Naive thymus-derived CD4-positive, alpha-beta T cell (primary cell): ENCODE results near the gene RNF133. TPM values are rescaled to one million over a fixed set of nuclear protein-coding genes. Genes with fewer than 3 reads are reported as not detected.
"Not testable (repeated sequence)": the region's sequence is repeated elsewhere in the genome, so short reads cannot be mapped to it uniquely, and the experiment has no call there.

ENCODE experiments used
- ATAC-seq: fragments of 150-1000 bp; cut with Tn5 transposase; 2 replicates; pipeline ENCODE4 v1.10.0; 2021; ENCODE audit warnings: mild to moderate bottlenecking, moderate library complexity
- CTCF ChIA-PET: fragments of 350-600 bp; sonication (Branson Sonifier 250); formaldehyde crosslinking; loops from one replicate; lab custom pipeline; 2021; ENCODE audit warnings: antibody characterized with exemption; lab: Charles Lee
- POLR2A ChIA-PET: fragments of 350-600 bp; sonication (Branson Sonifier 250); formaldehyde crosslinking; loops from one replicate; lab custom pipeline; 2021; ENCODE audit warnings: antibody characterized with exemption, inconsistent platforms; lab: Charles Lee
- DNase-seq, 9 donors: peaks; one replicate each; pipeline versions ENCODE4 v3.0.0 to v3.0.0-alpha.2; 2020 to 2022; ENCODE audit warnings: mixed read lengths in 1 of 9
- H3K27ac ChIP-seq: one replicate; pipeline ENCODE4 v1.7.0; 2013; ENCODE audit warnings: mild to moderate bottlenecking, low read depth, low read length, moderate library complexity
- H3K27me3 ChIP-seq, 2 donors: one replicate each; pipeline ENCODE4 v1.7.0; 2013; ENCODE audit warnings: low read length in 2 of 2, mild to moderate bottlenecking in 2 of 2, moderate library complexity in 2 of 2; ENCODE audit not compliant: control insufficient read depth in 2 of 2, insufficient read depth in 2 of 2
- H3K36me3 ChIP-seq, 3 experiments: 1 replicate in 2 of 3; 2 replicates in 1 of 3; pipeline ENCODE4 v1.7.0; 2013; ENCODE audit warnings: low read length in 3 of 3, mild to moderate bottlenecking in 3 of 3, moderate library complexity in 1 of 3; ENCODE audit not compliant: insufficient read depth in 3 of 3, control insufficient read depth in 2 of 3
- H3K4me1 ChIP-seq, 2 donors: one replicate each; pipeline ENCODE4 v1.7.0; 2013; ENCODE audit warnings: low read length in 2 of 2, mild to moderate bottlenecking in 2 of 2, moderate library complexity in 1 of 2; ENCODE audit not compliant: control insufficient read depth in 2 of 2, insufficient read depth in 2 of 2
- H3K4me3 ChIP-seq: 2 replicates; pipeline ENCODE4 v1.7.0; 2013; ENCODE audit warnings: mild to moderate bottlenecking, low read length
- H3K9me3 ChIP-seq, 3 experiments: 1 replicate in 2 of 3; 2 replicates in 1 of 3; pipeline ENCODE4 v1.7.0; 2013; ENCODE audit warnings: low read length in 3 of 3; ENCODE audit not compliant: control insufficient read depth in 2 of 3
- H3K27ac Mint-ChIP-seq, 9 donors: one replicate each; pipeline ENCODE4 v1.8.0; 2020 to 2022; ENCODE audit warnings: mixed read lengths in 9 of 9, mild to moderate bottlenecking in 8 of 9, moderate library complexity in 5 of 9, inconsistent platforms in 2 of 9
- H3K27me3 Mint-ChIP-seq, 5 donors: one replicate each; pipeline ENCODE4 v1.8.0; 2021 to 2022; ENCODE audit warnings: mixed read lengths in 5 of 5, mild to moderate bottlenecking in 1 of 5
- H3K36me3 Mint-ChIP-seq, 5 donors: one replicate each; pipeline ENCODE4 v1.8.0; 2020 to 2022; ENCODE audit warnings: mixed read lengths in 5 of 5, mild to moderate bottlenecking in 3 of 5, inconsistent platforms in 1 of 5
- H3K4me1 Mint-ChIP-seq, 7 donors: one replicate each; pipeline ENCODE4 v1.8.0; 2020 to 2022; ENCODE audit warnings: mixed read lengths in 7 of 7, mild to moderate bottlenecking in 3 of 7, inconsistent platforms in 1 of 7
- H3K4me3 Mint-ChIP-seq, 10 donors: one replicate each; pipeline ENCODE4 v1.8.0; 2020 to 2022; ENCODE audit warnings: mild to moderate bottlenecking in 10 of 10, mixed read lengths in 10 of 10, moderate library complexity in 6 of 10, inconsistent platforms in 2 of 10
- H3K9me3 Mint-ChIP-seq, 11 donors: one replicate each; pipeline ENCODE4 v1.8.0; 2020 to 2022; ENCODE audit warnings: mixed read lengths in 11 of 11, mild to moderate bottlenecking in 4 of 11, inconsistent platforms in 1 of 11, moderate library complexity in 1 of 11
- intact Hi-C, 2 donors: fragments of 100-400 bp; cut with micrococcal nuclease; formaldehyde crosslinking; loops; one replicate each; pipeline ENCODE4 v1.15.1; 2023
- polyA plus RNA-seq, 2 donors: library from polyadenylated mRNA; unstranded; fragments of 300-500 nt; fragmentation: Illumina TruSeq; gene quantifications; one replicate each; pipeline ENCODE4 v1.2.3, GENCODE V29; 2021
- total RNA-seq, 6 experiments: library from RNA in 5 of 6; stranded (reverse) in 5 of 6; gene quantifications; 1 replicate in 5 of 6; 2 replicates in 1 of 6; pipeline ENCODE4 v1.2.3 and lab custom pipeline; 2021 to 2026

The RNF133 gene
- total and polyA plus RNA-seq, 7 experiments from 2014 or later, result not detected

DNA sequence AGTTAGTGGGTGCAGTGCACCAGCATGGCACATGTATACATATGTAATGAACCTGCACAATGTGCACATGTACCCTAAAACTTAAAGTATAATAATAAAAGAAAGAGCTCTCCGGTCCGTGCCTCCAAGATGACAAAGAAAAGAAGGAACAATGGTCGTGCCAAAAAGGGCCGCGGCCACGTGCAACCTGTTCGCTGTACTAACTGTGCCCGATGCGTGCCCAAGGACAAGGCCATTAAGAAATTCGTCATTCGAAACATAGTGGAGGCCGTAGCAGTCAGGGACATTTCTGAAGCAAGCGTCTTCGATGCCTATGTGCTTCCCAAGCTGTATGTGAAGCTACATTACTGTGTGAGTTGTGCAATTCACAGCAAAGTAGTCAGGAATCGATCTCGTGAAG, 17.7 kb downstream of the RNF133 start:
- H3K9me3 ChIP-seq, H3K27me3 ChIP-seq, DNase-seq, H3K27ac Mint-ChIP-seq, H3K4me3 ChIP-seq, ATAC-seq, intact Hi-C loops, H3K27ac ChIP-seq, H3K36me3 Mint-ChIP-seq, H3K4me3 Mint-ChIP-seq, H3K36me3 ChIP-seq, H3K27me3 Mint-ChIP-seq, CTCF ChIA-PET, POLR2A ChIA-PET, H3K4me1 ChIP-seq, H3K4me1 Mint-ChIP-seq: not testable (repeated sequence)
- H3K9me3 Mint-ChIP-seq, result peaks cover 0 to 21% (median 9%) of the 10 kb centered on the region in 11 donors

DNA sequence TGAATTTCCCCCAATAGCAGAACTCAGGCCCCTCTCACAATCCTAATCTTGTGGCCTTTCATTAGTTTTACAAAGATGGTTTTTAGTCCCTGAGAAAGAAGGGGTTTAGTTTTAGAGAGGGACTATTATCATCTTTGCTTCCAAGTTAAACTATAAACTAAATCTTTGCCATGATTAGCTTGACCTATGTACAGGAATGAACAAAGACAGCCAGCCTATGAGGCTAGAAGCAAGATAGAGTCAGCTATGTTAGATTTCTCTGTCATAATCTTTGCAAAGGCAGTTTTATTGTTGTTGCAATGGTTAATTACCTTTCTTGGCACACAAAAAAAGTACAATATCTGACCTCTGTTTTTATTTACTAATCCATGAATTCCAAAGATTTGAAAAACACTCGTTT, 19.1 kb downstream of the RNF133 start:
- H3K9me3 ChIP-seq, result no peaks in the 10 kb centered on the region
- H3K9me3 Mint-ChIP-seq, result peaks cover 0 to 18% (median 9%) of the 10 kb centered on the region in 11 donors
- H3K27me3 Mint-ChIP-seq, result no peaks in the 10 kb centered on the region
- no peak overlapping the region for H3K4me3 ChIP-seq
- H3K36me3 Mint-ChIP-seq, result no peaks in the 10 kb centered on the region
- H3K27me3 ChIP-seq, result no peaks in the 10 kb centered on the region
- no peaks in the 10 kb centered on the region for H3K4me1 ChIP-seq
- no peak overlapping the region for H3K27ac ChIP-seq
- H3K27ac Mint-ChIP-seq, result no peak overlapping the region
- no peaks in the 10 kb centered on the region for H3K4me1 Mint-ChIP-seq
- DNase-seq (no peak), ATAC-seq (no peak)
- no peaks in the 10 kb centered on the region for H3K36me3 ChIP-seq
- intact Hi-C loops, result no loop called here
- CTCF ChIA-PET, result no interaction called here
- POLR2A ChIA-PET, result no interaction called here
- no peak overlapping the region for H3K4me3 Mint-ChIP-seq

DNA sequence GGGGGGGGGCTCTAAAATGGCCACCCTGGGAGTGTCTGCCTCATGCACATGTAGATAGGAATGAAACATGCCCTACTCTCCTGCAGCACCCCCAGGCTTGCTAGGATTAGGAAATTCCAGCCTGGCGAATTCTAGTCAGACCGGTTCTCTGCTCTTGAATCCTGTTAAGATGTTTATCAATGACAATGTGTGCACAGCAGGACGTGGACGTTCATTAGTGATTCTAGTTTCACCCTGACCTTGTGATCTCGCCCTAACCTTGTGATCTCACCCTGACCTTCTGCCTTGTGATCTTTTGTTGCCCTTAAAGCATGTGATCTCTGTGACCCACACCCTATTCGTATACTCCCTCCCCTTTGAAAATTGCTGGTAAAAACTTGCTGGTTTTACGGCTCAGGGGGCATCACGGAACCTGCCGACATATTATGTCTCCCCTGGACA, 19.6 kb downstream of the RNF133 start:
- intact Hi-C loops, H3K4me1 Mint-ChIP-seq, CTCF ChIA-PET: not testable (repeated sequence)

DNA sequence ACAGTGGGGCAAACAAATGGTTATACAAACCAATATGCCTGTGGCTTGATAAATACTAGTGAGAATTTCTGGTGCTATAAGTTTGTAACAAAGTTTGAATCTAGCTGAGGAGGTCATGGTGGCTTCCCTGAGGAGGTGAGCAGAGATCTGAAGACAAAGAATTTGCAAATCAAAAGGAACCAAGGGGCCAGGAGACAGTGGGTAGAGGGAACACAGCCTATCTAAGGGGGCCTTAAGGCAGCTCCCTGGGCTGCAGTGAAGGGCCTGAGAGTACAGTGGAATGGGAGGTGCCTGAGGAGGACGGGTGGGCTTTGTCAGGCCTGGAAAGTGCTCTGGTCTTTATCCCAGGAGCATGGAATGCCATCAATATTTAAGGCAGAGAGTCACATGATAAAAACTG, 21.8 kb downstream of the RNF133 start:
- POLR2A ChIA-PET, result no interaction called here
- DNase-seq (no peak), ATAC-seq (no peak)
- Histone ChIP-seq H3K36me3 (no peaks in the 10 kb centered on the region), H3K27ac (no peak overlapping the region), H3K27me3 (no peaks in the 10 kb centered on the region), H3K4me3 (no peak overlapping the region), H3K9me3 (no peaks in the 10 kb centered on the region), H3K4me1 (no peaks in the 10 kb centered on the region)
- Mint-ChIP-seq H3K27me3 (no peaks in the 10 kb centered on the region), H3K4me3 (no peak overlapping the region), H3K36me3 (no peaks in the 10 kb centered on the region), H3K27ac (no peak overlapping the region), H3K9me3 (peaks cover 2 to 18% (median 6%) of the 10 kb centered on the region in 11 donors), H3K4me1 (no peaks in the 10 kb centered on the region)
- CTCF ChIA-PET, result interaction anchor here (1.0 kb wide), 1 partner anchor 9 kb away, joined by 3 read pairs; no protein-coding TSS in a partner anchor
- intact Hi-C loops, result no loop called here

More for the DNA sequence above, 19.6 kb downstream of the RNF133 start:
- ATAC-seq, H3K9me3 ChIP-seq, H3K36me3 Mint-ChIP-seq, H3K27me3 ChIP-seq, DNase-seq, H3K36me3 ChIP-seq, H3K27ac Mint-ChIP-seq, H3K4me3 ChIP-seq, H3K27ac ChIP-seq, H3K27me3 Mint-ChIP-seq, H3K4me1 ChIP-seq, H3K4me3 Mint-ChIP-seq, POLR2A ChIA-PET: not testable (repeated sequence)
- H3K9me3 Mint-ChIP-seq, result peaks cover 0 to 18% (median 10%) of the 10 kb centered on the region in 11 donors

DNA sequence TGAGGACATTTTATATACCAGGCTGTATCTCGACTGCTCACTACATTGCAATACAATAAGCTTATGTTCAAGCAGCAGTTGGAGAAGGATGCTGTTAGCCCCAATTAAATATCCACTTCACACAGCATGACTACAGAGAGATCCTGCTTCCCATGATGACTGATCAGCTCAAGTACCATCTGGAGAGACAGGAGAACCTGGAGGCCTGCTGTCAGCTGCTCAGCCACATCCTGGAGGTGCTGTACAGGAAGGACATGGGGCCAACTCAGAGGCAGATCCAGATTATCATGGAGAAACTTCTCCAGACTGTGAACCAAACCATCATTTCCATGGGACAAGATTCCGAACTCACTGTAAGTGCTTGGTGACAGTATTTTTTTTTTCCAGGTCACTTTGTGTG, 22.5 kb downstream of the RNF133 start:
- Mint-ChIP-seq H3K4me1 (no peaks in the 10 kb centered on the region), H3K4me3 (no peak overlapping the region), H3K9me3 (peaks cover 2 to 18% (median 6%) of the 10 kb centered on the region in 11 donors), H3K27ac (no peak overlapping the region), H3K36me3 (no peaks in the 10 kb centered on the region), H3K27me3 (no peaks in the 10 kb centered on the region)
- Histone ChIP-seq H3K27me3 (no peaks in the 10 kb centered on the region), H3K36me3 (no peaks in the 10 kb centered on the region), H3K27ac (no peak overlapping the region), H3K9me3 (no peaks in the 10 kb centered on the region), H3K4me3 (no peak overlapping the region), H3K4me1 (no peaks in the 10 kb centered on the region)
- intact Hi-C loops, result no loop called here
- ATAC-seq (no peak), DNase-seq (no peak)
- POLR2A ChIA-PET, result no interaction called here
- CTCF ChIA-PET, result interaction anchor here (1.0 kb wide), 1 partner anchor 9 kb away, joined by 3 read pairs; no protein-coding TSS in a partner anchor

DNA sequence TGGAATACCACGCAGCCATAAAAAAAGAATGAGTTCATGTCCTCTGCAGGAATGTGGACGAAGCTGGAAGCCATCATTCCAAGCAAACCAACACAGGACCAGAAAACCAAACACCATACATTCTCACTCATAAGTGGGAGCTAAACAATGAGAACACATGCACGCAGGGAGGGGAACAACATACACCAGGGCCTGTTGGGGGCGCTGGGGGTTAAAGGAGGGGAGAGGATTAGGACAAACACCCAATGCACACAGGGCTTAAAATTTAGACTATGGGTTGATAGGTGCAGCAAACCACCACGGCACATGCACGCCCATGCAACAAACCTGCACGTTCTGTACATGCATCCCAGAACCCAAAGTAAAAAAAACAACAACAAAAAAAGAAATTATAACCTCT, 23.3 kb downstream of the RNF133 start:
- Mint-ChIP-seq H3K4me3 (no peak overlapping the region), H3K27ac (no peak overlapping the region), H3K4me1 (no peaks in the 10 kb centered on the region), H3K27me3 (no peaks in the 10 kb centered on the region), H3K9me3 (peaks cover 2 to 22% (median 9%) of the 10 kb centered on the region in 11 donors), H3K36me3 (no peaks in the 10 kb centered on the region)
- ATAC-seq, result no peak
- CTCF ChIA-PET, result no interaction called here
- intact Hi-C loops, result no loop called here
- no peak overlapping the region for H3K4me3 ChIP-seq
- H3K9me3 ChIP-seq, result no peaks in the 10 kb centered on the region
- no peaks in the 10 kb centered on the region for H3K36me3 ChIP-seq
- POLR2A ChIA-PET, result no interaction called here
- H3K27me3 ChIP-seq, result no peaks in the 10 kb centered on the region
- no peak for DNase-seq
- H3K4me1 ChIP-seq, result no peaks in the 10 kb centered on the region
- H3K27ac ChIP-seq, result no peak overlapping the region

DNA sequence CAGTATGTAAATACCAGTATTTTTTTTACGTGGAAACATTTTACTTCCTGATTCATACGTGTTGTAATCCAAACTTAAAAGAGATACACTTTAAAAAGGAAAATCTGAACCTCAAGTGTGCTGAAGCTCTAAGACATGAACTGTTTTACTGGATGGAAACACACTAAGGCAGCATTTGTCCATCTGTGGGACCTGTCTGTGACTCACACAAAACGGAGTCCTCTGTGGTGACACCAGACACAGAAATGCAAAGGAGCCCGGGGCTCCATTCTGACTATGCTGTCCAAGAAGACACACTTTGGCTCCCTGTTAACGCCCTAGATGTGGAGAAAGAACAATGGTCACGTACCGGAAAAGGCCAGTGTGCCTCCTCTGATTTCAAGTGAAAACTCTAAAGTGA, 23.9 kb downstream of the RNF133 start:
- Histone ChIP-seq H3K9me3 (no peaks in the 10 kb centered on the region), H3K27me3 (no peaks in the 10 kb centered on the region), H3K4me3 (no peak overlapping the region), H3K4me1 (no peaks in the 10 kb centered on the region), H3K36me3 (no peaks in the 10 kb centered on the region), H3K27ac (no peak overlapping the region)
- ChIA-PET CTCF (no interaction called here), POLR2A (no interaction called here)
- no peaks in the 10 kb centered on the region for H3K27me3 Mint-ChIP-seq
- no peak overlapping the region for H3K4me3 Mint-ChIP-seq
- no peaks in the 10 kb centered on the region for H3K4me1 Mint-ChIP-seq
- peaks cover 1 to 23% (median 9%) of the 10 kb centered on the region in 11 donors for H3K9me3 Mint-ChIP-seq
- intact Hi-C loops, result no loop called here
- no peaks in the 10 kb centered on the region for H3K36me3 Mint-ChIP-seq
- no peak for DNase-seq
- no peak for ATAC-seq
- H3K27ac Mint-ChIP-seq, result no peak overlapping the region
